ENCODE measurements around the gene CTSC.

The CTSC gene

GRCh38 chr11:88337181-88337986, at the start of gene CTSC:
Gene CTSC (minus strand): TSS chr11:88337736. CDS start chr11:88337672, 64 bp downstream.
- peak; percentile 71 for DNase-seq

DNA sequence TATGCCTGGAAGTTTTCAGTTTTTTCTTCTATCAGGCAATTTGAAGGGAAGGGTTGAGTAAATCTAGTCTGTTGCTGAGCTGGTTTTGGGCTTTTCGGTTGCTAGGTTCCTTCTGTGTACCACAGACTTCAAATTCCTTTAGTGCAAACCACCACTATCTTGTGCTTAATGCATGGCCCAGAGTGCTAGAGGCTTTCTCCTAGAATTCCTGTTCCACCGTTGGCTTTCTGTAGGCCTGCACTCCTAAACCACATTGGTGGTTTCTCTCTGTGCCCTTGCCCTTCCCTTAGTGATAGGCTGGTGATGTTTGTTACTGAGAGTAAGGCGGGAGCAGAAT, 47.1 kb upstream of the CTSC start:
- no peak for DNase-seq

- no peak for DNase-seq
Observed at GRCh38 chr11:88384004-88384668, 46.6 kb upstream of the CTSC start.

DNA sequence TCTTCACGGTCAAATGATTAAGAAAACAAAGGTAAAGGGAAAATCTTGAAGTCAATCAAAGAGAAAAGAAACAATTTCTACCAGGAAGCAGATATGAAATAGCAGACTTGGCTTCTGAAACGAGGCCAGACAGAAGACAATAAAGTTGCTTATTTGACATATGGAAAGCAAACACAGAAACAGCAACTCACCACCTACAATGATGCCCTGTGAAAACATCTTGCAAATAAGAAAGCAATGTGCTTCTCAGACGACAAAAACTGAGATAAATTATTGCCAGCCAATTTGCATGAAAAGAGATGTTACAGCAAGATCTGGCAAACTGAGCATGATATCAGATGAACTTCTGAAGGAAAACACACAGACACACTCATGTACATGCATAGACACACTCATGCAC, 45.9 kb upstream of the CTSC start:
- no peak for DNase-seq

- DNase-seq = no peak
Observed at GRCh38 chr11:88379130-88379529, 41.6 kb upstream of the CTSC start.

DNA sequence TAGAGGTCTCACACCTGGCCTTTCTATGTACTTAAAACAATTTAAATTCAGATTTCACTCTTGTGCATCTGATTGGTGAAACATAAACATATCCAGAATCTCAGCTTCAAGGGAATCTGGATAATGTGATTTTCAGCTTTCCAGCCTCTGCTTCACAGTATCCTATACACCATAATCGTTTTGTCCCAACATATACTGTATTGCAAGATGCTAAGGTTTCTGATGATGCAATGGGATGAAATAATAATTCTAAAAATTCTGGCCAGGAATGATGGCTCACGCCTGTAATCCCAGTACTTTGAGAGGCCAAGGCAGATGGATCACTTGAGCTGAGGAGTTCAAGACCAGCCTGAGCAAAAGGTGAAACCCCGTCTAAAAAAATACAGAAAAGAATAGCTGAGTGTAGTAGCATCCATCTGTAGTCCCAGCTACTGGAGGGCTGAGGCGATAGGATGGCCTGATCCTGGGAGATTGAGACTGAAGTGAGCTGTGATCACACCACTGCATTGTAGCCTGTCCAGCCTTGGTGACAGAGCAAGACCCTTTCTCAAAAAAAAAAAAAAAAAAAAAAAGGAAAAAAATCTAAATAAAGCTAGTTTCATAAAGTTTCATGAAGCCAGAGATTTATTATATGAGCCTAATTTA, 41.0 kb upstream of the CTSC start:
- DNase-seq = no peak

DNA sequence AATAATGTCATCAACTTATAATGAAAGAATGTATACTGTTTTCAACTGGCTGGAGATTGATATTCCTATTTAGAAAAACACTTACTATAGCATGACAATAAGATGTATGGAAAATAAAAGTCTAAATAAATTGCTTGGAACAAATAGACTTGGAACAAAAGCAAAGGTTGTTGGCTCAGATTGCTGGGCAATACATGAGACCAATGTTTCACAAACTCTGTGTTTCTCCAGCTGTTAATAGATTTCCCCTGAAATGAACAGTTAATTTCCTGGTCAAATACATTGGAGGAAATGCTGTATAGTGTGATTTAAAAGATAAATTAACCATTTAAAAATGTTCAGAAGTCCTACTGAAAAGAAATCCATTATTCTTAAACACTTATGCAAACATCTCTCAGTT, 40.1 kb upstream of the CTSC start:
- no peak for DNase-seq

- no peak for DNase-seq
Observed at GRCh38 chr11:88377144-88377543, 39.6 kb upstream of the CTSC start.

DNA sequence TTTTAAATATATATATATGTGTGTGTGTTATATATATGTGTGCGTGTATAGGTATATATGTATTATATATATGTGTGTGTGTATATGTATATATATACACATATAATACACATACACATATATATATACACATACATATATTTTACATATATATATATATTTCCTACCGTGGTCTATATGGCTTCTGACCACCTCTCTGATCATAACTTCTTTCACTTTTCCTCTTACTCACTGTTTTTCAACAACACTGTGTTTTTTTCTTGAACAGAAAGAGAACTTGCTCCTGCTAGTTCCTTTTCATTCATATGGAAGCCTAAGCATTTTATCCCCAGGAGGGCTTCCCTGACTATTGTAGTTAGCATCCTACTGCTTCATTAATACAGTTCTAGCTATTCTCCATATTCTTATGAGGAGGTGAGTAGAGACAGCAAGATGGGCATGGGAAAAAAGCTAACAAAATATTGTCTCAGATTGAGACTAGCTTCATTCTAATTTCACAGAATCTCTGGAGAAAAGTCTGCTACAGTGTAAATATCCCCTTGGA, 38.5 kb upstream of the CTSC start:
- no peak for DNase-seq

DNA sequence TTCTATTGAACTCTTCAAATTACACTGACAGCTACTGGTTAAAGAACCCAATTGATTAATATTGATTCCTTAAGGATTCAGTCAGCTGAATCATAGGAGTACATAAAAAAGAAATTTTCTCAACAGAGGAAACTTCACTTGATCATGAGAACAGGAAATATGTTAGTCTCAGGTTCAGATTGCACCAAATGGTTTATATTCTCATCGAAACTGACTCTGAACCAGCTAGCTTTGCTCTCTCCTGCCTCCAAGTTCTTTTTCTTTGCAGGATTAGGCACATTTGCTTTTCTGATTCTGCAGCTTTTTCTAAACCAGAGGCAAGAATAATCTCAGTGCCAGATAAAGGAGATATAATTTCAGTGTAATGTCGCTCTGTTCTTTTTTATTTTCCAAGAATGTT, 33.2 kb upstream of the CTSC start:
- no peak for DNase-seq

GRCh38 chr11:88367310-88367709, 29.8 kb upstream of the CTSC start:
- DNase-seq = no peak

DNA sequence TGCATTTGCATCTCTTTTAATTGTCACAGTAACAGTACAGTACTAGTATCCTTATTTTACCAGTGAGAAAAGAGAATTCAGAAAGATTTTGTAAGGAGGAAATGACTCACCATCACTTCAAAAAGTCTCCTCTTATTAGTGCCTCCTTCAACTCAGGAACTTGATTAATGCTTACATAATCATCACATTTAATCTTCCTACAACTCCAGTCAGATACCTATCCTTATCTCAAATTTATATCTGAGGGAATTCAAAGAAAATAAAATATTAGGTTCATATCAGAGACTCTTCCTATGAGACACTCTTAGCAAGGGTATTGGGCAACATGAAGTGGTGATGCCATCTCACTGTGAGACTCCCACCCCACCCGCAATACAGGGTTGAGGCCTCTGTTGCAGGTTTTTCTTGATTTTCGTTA, 26.1 kb upstream of the CTSC start:
- DNase-seq = no peak

DNA sequence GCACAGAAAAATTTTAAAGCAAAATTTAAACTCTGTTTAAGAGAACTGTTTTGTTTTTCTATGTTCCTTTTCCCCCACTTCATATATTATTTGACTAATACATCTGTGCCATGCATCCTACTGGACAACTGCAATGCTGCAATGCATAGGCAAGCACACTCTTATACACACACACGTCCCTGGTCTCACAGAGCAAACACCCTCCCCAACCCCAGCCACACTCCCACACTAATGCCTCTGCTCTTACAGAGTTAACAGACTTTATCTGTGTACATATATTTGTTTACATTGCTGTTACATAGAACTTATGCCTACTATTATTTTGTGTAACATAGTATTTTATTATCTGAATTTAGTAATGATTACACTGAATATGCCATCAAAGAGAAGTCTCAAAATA, 25.5 kb upstream of the CTSC start:
- DNase-seq = no peak

DNA sequence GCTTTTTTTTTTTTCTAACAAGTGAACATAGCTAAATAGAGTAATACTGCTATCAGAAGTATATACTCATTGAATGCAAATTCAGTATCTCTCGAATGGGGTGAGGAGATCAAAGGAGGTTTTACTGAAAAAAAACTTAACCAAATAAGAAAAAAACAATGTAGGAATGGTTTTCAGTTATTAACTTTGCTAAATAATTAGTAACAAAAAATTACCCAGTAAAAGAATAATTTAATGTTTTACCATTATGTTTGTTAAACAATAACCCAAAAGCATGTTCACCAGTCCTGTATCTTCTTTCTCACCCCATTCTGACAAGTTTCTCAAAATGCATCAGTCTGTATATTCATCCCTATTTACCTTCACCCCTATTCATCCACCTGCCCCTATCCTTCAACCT, 22.6 kb upstream of the CTSC start:
- no peak for DNase-seq

DNA sequence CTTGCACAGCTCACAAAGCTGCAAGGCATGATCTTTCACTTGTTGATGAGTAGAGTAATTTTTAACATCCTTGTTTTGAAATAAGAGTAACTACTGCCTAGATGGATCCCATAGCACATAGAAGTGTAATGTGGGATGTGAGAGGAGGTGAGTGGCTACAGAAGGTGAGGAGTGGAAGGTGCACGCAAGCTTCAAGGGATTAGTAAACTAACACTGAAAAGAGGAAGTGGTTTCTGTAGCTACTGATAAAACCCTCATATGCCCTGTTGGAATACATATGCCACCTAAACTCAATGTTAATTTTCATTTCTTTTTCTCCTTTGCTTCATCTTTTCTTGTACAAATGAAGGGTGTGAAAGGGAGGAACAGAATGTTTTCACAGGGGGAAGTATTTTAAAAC, 22.0 kb upstream of the CTSC start:
- no peak for DNase-seq

- DNase-seq = no peak
Observed at GRCh38 chr11:88359114-88359513, 21.6 kb upstream of the CTSC start.

DNA sequence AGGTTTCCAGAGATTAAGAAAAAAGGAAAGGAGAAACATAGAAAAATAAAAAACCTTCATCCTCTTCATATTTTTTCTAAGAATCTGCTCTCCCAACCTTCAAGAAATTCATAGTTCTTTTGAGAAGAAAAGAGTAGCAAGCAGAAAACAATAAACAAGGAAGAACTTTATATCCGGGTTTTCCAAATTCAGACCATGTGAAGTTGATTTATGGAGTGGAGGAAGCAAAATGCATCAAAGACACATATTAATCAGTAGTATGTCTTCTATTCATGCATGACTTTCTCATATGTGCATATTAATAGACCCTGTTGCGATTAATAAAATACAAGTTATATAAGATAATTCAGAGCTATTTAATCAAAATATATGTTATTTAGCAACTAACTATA, 20.5 kb upstream of the CTSC start:
- DNase-seq = no peak

DNA sequence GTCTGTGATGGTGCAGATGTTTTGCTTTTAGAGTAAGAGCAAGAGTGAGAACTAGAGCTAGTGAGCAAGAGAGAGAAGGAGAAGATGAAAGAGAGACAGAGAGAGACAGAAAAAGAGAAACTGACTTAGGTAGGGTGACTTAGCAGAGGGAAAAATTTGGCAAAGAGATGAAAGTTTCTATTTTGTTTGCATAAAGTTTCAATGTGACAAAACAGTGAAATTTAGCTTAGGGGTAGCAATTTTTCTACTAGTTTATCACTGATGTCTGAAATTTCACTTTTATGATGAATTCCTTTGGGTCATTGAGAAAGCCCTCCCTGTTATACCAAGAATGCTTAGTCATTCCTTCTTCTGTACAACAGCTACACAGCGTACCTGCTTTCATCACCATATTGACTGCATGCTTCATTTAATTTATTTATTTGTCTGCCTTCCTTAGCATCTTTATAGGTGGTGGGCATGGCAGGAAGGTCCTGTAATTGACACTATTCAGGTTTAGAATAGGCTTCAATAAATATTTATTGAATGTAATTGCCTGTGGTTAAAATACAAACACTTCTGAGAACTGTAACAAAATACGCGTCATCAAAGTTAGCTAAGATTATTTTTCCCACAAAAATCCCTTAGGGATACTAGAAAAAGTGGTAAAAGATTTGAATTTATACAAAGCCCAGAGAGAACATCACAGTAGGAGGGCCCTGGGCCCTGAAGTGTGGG, 19.9 kb upstream of the CTSC start:
- DNase-seq = no peak

GRCh38 chr11:88355887-88356286, 18.4 kb upstream of the CTSC start:
- no peak for DNase-seq

GRCh38 chr11:88354912-88355311, 17.4 kb upstream of the CTSC start:
- DNase-seq = peak; percentile 20

- DNase-seq = no peak
Observed at GRCh38 chr11:88353835-88354496, 16.4 kb upstream of the CTSC start.

GRCh38 chr11:88353386-88353785, 15.8 kb upstream of the CTSC start:
- DNase-seq = no peak

DNA sequence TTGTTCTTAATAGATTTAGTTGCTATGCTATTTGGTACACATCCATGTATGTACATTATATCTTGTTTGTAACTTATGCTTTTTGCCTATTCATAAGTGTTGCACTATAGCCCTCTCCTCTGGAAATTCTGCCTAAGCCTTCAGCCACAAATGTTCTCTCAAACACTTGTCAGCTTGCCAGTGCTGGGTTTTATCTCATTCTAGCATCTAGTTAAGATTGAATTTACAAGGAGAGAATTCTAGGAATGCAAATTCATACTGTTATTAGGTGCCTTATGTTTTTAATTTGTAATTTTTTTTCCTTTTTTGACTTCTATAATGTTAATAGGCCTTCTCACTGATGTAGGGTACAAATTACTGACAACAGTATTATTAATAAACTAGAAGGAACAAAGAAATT, 14.6 kb upstream of the CTSC start:
- DNase-seq = no peak

Measured in SIG-M5 (cell line).